Measurements from ENCODE around the gene RAPGEF1.
"Not testable (repeated sequence)": the region's sequence is repeated elsewhere in the genome, so short reads cannot be mapped to it uniquely, and the experiment has no call there.

The RAPGEF1 gene

GRCh38 chr9:131769361-131769760 lies 29.5 kb upstream of the RAPGEF1 start:
- peak in 1 of 2 experiments; percentile 41 for DNase-seq (ENCODE audit: low read depth in 1 of 2, low spot score in 1 of 2)
- TF ChIP-seq JUND (IDR thresholded peaks at IDR 0.05; ENCODE audit: low read depth) = no peak
- in situ Hi-C loops (cut with HindIII; ENCODE audit: low pct_unique_long_range_greater_than_20kb, low sequenced_read_pairs) = no loop called here

- TF ChIP-seq JUND (IDR thresholded peaks at IDR 0.05; ENCODE audit: low read depth) = no peak
- in situ Hi-C loops (cut with HindIII; ENCODE audit: low pct_unique_long_range_greater_than_20kb, low sequenced_read_pairs) = no loop called here
- DNase-seq (ENCODE audit: low read depth in 1 of 2, low spot score in 1 of 2) = no peak
These were observed 24.7 kb upstream of the RAPGEF1 start for GRCh38 chr9:131764568-131764967.

- DNase-seq (ENCODE audit: low read depth in 1 of 2, low spot score in 1 of 2) = peak; percentile 70 to 72
- TF ChIP-seq JUND (IDR thresholded peaks at IDR 0.05; ENCODE audit: low read depth) = no peak
- in situ Hi-C loops (cut with HindIII; ENCODE audit: low pct_unique_long_range_greater_than_20kb, low sequenced_read_pairs) = no loop called here
These were observed 22.6 kb upstream of the RAPGEF1 start for GRCh38 chr9:131762356-131762932.

- DNase-seq (ENCODE audit: low read depth in 1 of 2, low spot score in 1 of 2) = no peak
- in situ Hi-C loops (cut with HindIII; ENCODE audit: low pct_unique_long_range_greater_than_20kb, low sequenced_read_pairs) = no loop called here
- no peak for TF ChIP-seq JUND (IDR thresholded peaks at IDR 0.05; ENCODE audit: low read depth)
These were observed 19.3 kb upstream of the RAPGEF1 start for GRCh38 chr9:131759017-131759647.

- no peak for TF ChIP-seq JUND (IDR thresholded peaks at IDR 0.05; ENCODE audit: low read depth)
- DNase-seq (ENCODE audit: low read depth in 1 of 2, low spot score in 1 of 2) = no peak
- in situ Hi-C loops (cut with HindIII; ENCODE audit: low pct_unique_long_range_greater_than_20kb, low sequenced_read_pairs) = no loop called here
These were observed 17.7 kb upstream of the RAPGEF1 start for GRCh38 chr9:131757549-131757948.

GRCh38 chr9:131755541-131756198 lies 15.8 kb upstream of the RAPGEF1 start:
- no peak for TF ChIP-seq JUND (IDR thresholded peaks at IDR 0.05; ENCODE audit: low read depth)
- peak; percentile 59 to 92 for DNase-seq (ENCODE audit: low read depth in 1 of 2, low spot score in 1 of 2)
- in situ Hi-C loops (cut with HindIII; ENCODE audit: low pct_unique_long_range_greater_than_20kb, low sequenced_read_pairs) = no loop called here

- TF ChIP-seq JUND (IDR thresholded peaks at IDR 0.05; ENCODE audit: low read depth) = no peak
- no peak for DNase-seq (ENCODE audit: low read depth in 1 of 2, low spot score in 1 of 2)
- in situ Hi-C loops (cut with HindIII; ENCODE audit: low pct_unique_long_range_greater_than_20kb, low sequenced_read_pairs) = no loop called here
These were observed 15.0 kb upstream of the RAPGEF1 start for GRCh38 chr9:131754846-131755245.

GRCh38 chr9:131753751-131754150 lies 13.9 kb upstream of the RAPGEF1 start:
- in situ Hi-C loops (cut with HindIII; ENCODE audit: low pct_unique_long_range_greater_than_20kb, low sequenced_read_pairs); DNase-seq (ENCODE audit: low read depth in 1 of 2, low spot score in 1 of 2): not testable (repeated sequence)

- in situ Hi-C loops (cut with HindIII; ENCODE audit: low pct_unique_long_range_greater_than_20kb, low sequenced_read_pairs) = no loop called here
- TF ChIP-seq JUND (IDR thresholded peaks at IDR 0.05; ENCODE audit: low read depth) = no peak
- DNase-seq (ENCODE audit: low read depth in 1 of 2, low spot score in 1 of 2) = no peak
These were observed 12.5 kb upstream of the RAPGEF1 start for GRCh38 chr9:131752231-131752884.

- no peak for TF ChIP-seq JUND (IDR thresholded peaks at IDR 0.05; ENCODE audit: low read depth)
- in situ Hi-C loops (cut with HindIII; ENCODE audit: low pct_unique_long_range_greater_than_20kb, low sequenced_read_pairs) = no loop called here
- no peak for DNase-seq (ENCODE audit: low read depth in 1 of 2, low spot score in 1 of 2)
These were observed 8.6 kb upstream of the RAPGEF1 start for GRCh38 chr9:131748411-131748955.

GRCh38 chr9:131747352-131747751 lies 7.5 kb upstream of the RAPGEF1 start:
- TF ChIP-seq JUND (IDR thresholded peaks at IDR 0.05; ENCODE audit: low read depth) = no peak
- peak in 1 of 2 experiments; percentile 83 for DNase-seq (ENCODE audit: low read depth in 1 of 2, low spot score in 1 of 2)
- in situ Hi-C loops (cut with HindIII; ENCODE audit: low pct_unique_long_range_greater_than_20kb, low sequenced_read_pairs) = no loop called here

GRCh38 chr9:131745610-131746009 lies 5.7 kb upstream of the RAPGEF1 start:
- DNase-seq (ENCODE audit: low read depth in 1 of 2, low spot score in 1 of 2) = peak in 1 of 2 experiments; percentile 49
- TF ChIP-seq JUND (IDR thresholded peaks at IDR 0.05; ENCODE audit: low read depth) = no peak
- in situ Hi-C loops (cut with HindIII; ENCODE audit: low pct_unique_long_range_greater_than_20kb, low sequenced_read_pairs) = no loop called here

Measured in T47D (cell line).